AG09319 (cell line): ENCODE data around the gene RANBP17.

Source experiments
- DNase-seq: peaks from one replicate; pipeline ENCODE4 v3.0.0-alpha.2; 2010; ENCODE audit warnings: low read depth; ENCODE audit errors: extremely low read depth
- CTCF ChIP-seq: IDR thresholded peaks from 2 replicates; pipeline ENCODE4 v1.5.1; 2011; ENCODE audit warnings: low read depth, mild to moderate bottlenecking, inconsistent platforms, low read length, moderate library complexity

RANBP17 gene

GRCh38 chr5:171342362-171343111, 480.7 kb downstream of the RANBP17 start:
- DNase-seq, result peak; percentile 27
- peak; percentile 77 for TF ChIP-seq CTCF

DNA sequence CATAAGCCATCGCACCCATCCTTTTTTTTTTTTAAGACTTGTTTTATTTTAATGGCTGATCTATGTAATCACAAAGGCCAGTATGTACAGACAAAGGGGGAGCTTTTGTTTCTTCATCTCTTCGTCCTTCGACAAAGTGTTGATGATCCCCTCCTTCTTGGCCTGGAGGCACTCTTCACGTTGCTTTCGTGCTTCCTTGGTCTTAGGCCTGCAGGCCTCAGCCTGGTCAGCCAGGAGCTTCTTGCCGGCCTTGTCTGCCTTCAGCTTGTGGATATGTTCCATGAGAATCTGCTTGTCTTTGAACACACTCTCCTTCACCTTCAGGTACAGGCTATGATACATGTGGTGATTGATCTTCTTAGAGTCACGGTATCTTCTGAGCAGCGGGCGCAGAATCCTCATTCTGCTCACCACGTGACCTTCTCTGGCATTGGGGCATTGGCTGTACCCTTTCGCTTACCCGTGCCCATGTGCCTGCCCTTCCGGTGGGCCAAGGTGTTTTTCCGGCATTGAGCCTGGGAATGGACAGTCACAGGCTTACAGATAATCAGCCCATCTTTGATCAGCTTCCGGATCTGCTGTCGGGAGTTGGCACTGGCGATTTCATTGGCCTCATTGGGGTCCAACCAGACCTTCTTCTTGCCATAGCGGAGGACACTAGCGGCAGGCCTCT, 483.3 kb downstream of the RANBP17 start:
- no peak for TF ChIP-seq CTCF
- DNase-seq, result no peak
